Forelimb muscle (tissue), 1 donor: ENCODE results near the gene GRIK3. TPM values are rescaled to one million over a fixed set of nuclear protein-coding genes. Genes with fewer than 3 reads are reported as not detected.

Source experiments
- DNase-seq: peaks from one replicate; pipeline ENCODE4 v3.0.0-alpha.2; 2013; ENCODE audit warnings: low read depth
- polyA plus RNA-seq: library from polyadenylated mRNA; unstranded; fragments of 120-200 nt; gene quantifications from one replicate; pipeline ENCODE4 v1.2.1, GENCODE V29; 2013; ENCODE audit not compliant: insufficient read length

GRIK3 gene
- polyA plus RNA-seq, 1 donor = 0.54 TPM

DNA sequence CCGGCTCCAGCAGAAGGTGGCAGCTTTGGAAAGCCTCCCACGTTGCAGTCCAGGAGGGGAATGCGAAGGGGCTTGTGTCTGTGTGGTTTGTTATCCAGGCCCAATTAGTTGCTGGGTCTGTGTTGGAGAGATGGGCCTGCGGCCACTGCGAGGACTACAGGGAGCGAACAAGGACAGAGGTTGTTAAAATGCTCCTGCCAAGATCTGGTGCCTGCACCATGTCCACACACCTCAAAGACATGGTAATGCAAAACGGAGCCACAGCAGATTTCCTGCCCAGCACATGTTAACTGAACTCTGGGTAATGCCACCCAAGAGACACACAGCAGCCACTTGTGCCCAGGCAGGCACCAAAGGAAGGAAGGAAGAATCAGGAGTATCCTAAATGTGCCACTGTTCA is 18.6 kb downstream of the GRIK3 start:
- no peak for DNase-seq

DNA sequence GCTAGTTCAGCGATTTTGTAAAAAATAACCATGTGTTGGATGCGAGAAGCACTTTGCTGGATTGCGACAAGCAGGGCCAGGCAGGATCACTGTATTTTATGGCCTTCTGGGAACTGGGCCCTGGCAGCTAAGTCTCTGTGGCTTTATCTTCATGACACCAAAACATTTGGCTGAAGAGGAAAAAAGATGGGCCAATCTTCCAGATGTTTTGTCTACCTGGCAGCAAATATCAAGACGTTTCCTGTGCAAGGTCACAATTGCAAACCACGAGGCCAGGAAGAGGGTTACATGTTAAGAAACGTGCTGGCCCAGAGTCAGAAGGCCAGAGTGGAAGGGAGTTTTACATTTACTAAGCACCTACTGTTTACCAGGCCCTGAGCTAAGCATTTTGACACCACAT is 22.1 kb downstream of the GRIK3 start:
- no peak for DNase-seq

DNA sequence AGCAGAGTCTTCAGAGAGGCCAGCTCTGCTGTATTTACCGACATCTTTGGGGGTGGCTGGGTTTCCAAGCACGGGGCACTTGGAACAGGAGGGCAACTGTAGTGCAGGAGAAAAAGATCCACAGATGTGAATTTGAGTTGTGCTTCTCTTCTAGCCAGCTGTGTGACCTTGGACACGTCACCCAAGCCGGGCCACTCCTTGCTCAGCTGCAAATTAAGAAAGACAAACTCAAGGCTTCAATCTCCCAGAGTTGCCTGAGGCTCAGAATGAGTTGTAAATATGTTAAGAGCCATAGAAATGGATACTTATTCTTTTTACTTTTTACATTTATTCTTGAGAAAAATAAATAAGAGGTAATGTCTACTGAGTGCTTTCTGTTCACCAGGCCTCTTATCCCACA is 24.3 kb downstream of the GRIK3 start:
- DNase-seq = no peak

DNA sequence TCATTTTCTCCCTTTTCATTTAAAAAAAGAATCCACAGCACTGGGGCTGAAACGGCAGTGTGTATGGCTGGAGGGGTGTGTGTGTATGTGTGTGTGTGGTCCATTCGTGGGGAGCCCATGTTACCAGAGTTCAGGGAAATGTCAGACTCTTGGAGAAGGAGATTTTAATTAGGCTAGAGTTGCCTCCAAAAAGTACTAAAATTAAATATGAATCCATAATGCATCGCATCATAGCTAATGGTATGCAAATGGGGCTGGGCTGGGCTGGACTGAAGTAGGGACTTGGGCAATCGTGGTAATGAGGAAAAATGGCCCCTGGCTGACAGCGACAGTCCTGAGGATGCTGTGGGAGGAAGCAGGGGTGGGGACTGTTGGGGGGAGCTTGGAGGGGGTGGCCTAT is 24.8 kb downstream of the GRIK3 start:
- DNase-seq = no peak

DNA sequence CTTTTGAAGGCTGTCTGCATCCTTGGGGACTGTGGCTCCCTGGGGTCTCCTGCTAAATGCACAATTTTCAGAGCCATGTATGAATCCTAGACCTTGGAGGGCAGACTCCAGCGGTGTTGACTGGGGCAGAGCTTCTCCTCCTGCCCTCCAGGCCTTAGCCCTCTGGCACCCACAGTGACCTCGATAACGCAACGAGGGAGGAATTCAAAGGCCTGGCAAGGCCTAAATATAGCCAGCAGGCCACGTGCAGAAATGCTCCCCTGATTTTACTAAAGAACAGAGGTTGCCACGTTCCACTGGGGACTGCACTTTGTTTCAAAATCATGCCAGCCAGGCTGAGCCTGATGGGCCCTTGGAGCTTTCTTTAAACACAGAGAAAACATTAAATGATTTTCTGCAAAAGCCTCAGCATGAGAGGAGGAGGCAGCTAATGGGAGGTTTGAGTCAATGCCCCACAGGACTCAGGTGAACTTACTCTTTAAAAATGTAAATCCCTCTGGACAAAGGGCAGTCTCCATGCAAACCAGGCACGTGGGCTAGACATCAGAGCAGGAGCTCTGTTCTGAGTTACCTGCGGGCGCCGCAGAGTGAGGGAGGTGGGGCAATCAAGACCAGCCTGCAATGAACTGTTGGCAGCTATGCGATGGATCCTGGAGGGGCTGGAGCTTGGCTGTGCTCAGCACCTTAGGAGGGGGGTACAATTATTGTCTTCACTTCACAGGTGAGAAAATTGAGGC is 28.0 kb downstream of the GRIK3 start:
- no peak for DNase-seq

DNA sequence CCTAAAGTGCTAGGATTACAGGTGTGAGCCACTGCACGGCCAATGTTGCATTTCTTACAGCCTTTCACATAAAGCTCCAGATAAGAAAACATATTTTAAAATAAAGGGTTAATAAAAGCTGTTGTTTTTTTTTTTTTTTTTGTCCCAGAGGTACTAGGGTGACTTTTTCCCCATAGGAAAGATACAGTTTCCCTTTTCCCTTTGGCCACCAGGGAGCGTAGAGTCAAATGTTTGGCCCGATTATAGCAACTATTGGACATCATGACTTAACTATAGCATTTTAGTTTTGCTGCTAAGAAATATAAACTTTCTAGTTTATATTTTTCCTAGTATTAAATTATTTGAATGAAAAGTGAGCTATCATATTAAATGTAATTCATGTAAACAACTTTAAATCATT is 31.4 kb downstream of the GRIK3 start:
- DNase-seq = no peak

DNA sequence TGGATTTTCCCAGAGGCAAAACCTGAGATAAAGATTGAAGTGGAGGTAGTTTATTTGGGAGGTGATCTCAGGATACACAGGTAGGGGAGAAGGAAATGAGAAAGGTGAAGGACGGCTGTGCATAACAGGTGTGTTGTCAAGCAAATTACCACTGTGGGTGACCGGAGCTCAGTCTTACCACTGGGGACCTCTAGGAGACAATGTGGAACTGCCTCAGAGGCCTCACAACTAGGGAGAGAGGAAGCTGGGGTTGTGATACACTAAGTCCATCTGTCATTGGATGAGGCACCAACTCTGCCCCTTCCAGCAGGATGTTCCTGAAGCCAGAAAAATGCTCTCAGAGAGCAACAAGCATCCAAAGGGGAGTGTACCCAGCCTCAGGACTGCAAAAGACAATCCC is 32.6 kb downstream of the GRIK3 start:
- no peak for DNase-seq

DNA sequence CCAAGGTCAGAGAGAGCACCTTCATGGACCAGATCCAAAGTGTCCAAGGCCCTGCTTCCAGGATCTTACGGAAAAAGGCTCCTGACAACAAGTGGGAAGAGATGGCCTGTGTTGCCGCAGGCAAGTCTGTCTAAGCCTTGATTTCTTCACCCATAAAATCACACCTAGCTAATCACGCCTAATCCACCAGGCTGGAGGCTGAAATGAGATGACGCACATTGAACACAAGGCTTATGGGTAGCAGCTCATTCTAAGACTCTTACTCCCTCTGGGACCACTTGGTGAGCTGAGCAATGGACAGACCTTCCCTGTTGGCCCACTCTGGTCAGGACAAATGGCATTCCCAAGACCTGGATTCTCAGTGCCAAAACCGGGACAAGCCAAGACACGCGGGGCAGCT is 38.2 kb downstream of the GRIK3 start:
- no peak for DNase-seq

DNA sequence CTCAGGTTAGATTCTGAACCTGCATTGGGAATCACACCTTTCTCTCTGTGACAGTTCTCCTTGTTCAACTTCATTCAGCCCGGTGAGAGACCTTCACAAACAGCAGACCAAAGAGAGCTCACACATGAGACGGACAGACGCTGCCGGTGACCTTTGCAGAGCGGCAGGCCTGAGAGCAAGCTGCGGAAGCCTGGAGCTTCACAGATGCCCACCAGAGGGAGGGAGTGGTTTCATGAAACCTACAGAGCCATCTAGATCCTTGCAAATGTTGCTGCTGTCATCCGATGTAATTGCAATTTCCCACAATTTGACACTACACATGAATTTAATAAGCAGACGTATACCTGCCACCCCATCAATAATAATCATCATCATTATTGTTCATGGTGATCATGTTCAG is 39.4 kb downstream of the GRIK3 start:
- DNase-seq = no peak

DNA sequence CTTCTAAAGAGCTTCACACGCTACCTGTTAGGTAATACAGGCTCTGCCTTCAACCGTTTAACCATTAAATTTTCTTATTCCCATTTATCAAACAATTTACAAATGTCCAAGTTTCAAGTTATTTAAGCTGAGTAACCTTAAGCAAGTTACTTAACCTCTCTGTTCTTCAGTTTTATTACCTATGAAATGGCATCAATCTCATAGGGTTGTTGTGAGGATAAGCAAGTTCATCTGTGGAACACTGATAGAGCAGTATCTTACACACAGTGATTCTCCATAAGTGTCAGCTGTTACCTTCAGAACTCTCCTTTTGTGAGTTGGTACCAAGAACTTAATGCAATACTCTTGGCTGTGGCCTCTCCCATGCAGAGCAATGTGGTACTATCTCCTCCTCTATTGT is 40.0 kb downstream of the GRIK3 start:
- DNase-seq = no peak

DNA sequence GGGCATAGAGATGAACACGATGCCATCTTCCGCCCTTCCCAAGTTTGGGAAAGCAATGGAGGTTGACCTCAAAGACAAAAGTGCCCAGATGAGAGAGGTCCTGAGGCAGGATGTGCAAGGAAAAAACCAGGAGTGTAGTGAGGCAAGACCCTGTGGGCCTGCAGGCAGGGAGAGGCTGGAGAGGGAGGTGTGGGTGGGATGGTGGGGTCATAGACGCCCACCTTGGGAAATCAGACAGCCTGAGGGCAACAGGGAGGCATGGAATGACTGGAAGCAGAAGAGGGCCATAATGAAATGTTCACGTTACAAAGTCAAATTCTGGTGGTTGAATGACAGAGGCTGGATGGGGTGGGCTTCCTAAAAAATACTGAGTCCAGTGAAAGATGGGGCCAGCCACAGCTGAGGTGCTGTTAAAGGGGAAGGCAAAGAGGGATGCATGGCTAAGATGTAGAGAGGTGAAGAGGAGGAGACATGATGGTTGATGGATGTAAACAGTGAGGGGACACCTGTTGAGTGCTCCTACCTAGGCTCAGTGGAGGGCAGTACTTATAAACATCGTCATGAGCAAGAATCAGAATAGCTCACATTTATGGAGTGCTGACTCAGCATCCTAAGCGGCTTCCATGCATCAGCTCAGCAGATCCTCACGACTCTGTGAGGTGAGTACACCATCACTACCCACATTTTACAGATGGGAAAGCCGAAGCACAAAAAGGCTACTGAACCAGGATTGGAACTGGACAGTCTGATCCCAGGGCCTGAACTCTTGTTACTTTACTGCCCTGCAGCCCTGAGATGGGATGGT is 42.0 kb downstream of the GRIK3 start:
- DNase-seq = no peak

DNA sequence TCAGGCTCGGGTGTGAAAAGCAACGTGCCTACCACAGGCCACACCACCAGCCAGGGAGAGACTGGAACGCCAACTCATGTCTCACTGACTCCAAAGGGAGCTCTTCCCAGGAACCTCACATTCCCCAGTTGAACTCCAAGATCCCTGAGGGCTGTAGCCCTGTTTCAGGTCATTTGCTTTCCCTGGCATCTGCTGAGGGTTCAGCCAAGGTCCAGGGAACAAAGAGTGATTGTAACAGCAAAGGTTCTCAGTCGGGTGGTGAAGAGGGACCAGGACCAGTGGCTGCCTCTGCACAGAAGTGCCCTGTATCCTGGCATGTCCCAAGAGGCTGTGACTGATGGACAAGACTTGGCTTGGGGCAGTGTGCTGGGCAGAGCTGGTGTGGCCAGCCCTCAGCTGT is 42.8 kb downstream of the GRIK3 start:
- no peak for DNase-seq

DNA sequence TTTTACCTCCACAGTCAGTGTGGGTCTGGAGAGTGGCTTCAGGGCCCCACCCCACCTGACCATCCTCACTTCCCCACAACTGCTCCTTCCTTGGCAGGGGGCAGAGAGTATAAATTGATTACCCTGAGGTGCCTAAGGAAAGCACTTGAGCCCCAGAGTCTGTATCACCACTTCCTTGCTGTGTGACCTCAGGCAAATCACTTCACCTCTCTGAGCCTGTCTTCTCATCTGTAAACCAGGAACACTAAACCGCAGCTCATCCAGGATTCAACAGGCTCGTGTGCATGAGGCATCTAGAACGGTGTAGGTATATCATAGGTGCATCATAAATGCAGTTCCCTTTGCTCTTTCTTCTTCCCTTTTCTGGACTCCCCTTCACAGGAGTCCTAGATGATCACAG is 43.4 kb downstream of the GRIK3 start:
- DNase-seq = no peak

DNA sequence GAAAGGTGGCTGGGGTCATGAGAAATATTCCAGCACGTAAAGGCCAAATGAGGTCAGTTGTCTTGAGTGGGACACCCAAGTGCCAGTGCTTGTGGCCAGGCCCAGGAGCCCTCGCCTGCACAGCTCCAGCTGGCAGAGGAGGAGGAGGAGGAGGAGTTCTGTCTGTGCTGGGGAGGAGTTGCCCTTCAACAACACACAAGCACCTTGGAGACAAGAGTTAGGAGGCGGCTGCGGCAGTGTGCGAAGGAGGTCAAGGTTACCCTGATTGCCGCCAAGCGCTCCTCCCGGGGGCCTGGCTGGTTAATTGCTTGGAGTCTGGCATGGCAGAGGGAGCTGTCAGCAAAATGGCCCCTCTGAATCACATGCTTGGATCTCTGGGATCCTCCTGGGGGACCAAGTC is 45.1 kb downstream of the GRIK3 start:
- DNase-seq = no peak

DNA sequence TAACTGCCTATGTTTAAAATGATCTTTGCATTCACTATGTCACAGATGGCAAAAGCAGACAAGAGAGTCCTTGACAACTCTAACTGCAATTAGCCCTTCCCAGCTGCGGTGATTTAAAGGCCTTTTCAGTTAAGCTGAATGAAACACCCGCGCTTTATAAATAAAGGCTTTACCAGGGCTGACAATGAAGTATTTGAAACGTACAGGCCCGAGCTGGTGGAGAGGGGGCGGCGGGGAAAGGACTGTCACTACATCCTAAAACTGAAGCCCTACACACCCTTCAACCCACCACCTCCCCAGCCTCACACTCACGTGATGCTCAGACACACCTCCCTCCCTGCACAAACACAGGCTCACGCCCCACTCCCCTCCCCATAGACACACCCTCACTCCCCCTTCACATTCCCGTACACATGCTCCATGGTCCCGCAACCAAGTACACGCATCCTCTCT is 45.5 kb downstream of the GRIK3 start:
- DNase-seq = no peak

DNA sequence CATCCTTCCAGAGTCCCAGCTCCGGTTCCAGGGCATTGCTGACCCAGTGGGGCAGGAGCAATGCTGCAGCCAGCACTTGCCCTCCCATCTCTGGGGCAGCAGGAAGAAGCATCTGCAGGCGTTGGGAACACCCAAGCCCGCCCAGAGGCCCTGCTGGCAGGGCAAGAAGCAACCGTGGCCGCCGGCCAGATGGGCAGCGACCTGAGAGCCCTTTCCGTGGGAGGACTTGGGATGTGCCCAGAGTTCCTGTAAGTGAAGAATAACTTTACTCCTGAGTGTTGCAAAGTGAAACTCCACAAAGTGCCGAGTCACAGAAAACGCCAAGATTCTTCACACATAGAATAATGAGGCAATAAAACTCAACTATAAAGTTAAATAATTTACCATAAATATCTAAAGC is 46.0 kb downstream of the GRIK3 start:
- DNase-seq = no peak

DNA sequence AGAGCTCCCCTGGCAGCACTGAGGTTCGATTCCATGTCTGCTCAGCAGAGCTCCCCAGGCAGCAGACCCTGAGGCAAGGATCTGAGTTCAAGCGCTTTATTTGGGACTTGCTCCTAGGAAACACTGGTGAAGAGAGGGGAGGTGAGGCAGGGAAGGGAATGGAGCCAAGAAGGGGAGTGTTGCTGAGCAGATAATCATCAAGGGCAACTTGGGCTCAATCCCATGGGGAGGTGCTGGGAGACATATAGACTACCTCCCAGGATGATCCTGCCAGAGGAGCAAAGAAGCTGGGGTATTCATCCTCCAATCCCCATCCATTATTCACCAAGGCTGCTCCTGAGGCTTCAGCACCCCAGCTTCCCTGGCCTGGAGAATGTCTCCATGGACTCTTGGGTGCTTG is 47.0 kb downstream of the GRIK3 start:
- DNase-seq = no peak

DNA sequence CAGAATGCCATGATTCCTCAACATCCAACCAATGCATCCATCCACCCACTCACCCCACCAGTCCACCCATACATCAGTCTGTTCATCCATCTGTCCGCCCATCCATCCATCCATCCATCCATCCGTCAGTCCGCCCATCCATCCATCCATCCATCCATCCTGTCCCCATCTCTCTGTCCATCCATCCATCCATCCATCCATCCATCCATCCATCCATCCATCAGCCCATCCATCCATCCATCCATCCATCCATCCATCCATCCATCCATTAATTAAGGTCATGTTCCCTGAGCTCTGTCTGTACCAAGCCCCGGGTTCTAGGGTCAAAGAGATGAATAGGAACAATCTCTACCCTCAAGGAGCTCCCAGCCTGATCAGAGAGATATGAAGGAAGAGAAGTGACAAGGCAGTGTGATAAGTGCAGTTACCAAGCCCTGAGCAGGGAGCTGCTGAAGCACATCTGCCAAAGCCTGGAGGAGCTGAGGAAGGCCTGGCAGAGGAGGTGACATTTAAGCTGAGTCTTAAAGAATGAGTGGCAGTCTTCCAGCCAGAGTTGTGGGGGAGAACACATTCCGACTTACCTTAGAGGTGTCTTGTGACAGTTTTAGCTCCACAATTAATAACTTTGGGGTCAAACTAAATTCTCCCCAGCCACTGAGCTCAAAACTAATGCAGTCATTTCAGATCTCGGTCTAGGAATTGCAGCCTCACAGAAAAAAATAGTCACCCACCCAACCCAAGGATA is 47.9 kb downstream of the GRIK3 start:
- DNase-seq = no peak

DNA sequence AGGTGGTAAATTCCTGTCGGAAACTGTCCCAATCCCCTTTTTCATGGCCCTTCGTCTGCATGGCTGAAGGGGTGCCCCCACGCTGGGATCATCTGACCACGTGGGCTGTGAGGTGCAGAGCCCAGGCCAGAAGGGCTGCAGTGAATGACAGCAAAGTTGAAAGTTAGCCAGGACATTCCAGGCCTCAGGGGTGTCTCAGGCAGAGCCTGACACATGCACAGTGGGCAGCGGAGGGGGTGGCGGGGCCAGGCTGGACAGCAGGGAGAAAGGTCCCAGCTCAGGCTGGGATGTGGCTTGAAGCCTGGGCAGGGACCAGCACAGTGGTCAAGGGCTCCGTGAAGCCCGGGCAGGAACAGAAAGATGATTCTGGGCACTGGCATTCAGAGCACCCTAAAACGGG is 49.6 kb downstream of the GRIK3 start:
- no peak for DNase-seq

DNA sequence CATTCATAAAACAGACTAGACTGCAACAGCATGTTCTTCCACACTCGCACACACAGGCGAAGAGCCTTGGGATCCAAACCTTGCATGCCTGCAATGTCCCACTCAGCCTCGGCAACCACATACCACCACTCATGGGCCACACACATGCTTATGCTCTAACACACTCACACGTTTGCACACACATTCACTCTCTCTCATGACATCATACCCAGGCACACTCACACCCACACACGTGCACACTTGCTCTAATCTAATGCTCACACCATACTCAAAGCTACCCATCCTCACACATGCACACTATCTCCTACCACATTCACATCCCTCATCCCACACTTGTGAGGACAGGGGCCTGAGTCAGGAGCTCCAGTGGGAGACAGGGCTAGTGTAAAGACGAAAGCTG is 50.3 kb downstream of the GRIK3 start:
- DNase-seq = no peak

DNA sequence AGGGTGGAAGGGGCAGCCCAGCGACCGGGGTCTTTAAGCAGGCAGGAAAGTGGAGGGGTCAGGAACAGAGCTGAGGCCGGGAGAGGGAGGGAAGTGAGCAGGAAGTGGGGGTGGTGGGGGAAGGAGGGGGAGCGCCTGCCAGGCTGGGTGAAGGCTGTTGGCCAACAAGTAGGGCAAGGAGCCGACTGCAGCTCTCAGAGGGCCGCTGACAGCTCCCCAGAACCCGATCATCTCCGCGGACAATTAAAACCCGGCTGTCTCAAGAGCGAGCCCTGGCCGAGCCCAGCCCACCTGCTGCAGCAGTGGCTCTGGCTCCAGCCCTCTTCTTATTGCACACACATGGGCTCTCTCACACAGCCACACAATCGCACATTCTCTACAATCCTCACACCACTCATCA is 51.6 kb downstream of the GRIK3 start:
- DNase-seq = no peak

DNA sequence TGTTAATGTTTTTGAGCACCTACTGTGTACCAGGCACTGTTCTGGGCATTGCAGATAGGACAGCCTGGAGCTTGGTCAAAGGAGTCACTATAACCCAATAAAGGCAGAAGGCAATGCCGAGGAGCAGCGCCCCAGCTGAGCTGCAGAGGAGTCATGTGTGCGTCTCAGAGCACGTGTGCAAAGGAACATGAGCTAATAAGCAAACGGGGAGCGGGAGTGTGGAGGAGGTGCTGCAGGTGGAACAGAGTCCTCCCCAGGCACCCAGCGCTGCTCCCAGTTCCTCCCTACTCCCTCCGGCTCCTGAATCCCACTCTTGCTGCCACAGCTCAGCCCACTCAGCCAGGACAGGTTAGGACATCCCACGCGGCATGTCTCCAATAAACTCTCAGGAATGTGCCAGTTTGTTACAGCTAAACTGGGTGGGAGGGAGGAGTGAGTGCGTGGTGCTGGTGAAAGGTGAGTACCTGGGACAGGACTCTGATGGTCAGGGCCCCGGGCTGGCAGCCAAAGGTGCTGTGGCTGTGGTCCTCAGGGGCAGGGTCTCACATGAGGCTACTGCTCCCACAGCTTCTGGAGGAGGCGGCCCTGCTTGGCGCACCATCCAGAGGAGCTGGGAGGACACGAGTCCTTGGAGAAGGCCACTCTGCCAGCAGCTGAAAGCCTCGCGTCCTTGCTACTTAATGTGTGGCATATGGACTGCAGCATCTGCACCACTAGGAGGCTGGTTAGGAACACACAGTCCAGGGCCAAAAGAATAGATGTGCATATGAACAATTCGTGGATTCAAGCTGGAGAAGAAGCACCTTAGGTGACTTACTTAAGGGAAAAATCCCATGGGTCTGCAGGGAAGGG is 52.3 kb downstream of the GRIK3 start:
- no peak for DNase-seq
